Retina (tissue), 1 donor: Measurements from ENCODE around the gene FEM1B.

Source experiments
- DNase-seq: peaks from one replicate; pipeline ENCODE4 v3.0.0-alpha.2; 2016

FEM1B gene

GRCh38 chr15:68259883-68260282, 17.7 kb upstream of the FEM1B start:
- DNase-seq = no peak

GRCh38 chr15:68261241-68261640, 16.3 kb upstream of the FEM1B start:
- no peak for DNase-seq

- DNase-seq = no peak
Measured at GRCh38 chr15:68261980-68262379, 15.6 kb upstream of the FEM1B start.

DNA sequence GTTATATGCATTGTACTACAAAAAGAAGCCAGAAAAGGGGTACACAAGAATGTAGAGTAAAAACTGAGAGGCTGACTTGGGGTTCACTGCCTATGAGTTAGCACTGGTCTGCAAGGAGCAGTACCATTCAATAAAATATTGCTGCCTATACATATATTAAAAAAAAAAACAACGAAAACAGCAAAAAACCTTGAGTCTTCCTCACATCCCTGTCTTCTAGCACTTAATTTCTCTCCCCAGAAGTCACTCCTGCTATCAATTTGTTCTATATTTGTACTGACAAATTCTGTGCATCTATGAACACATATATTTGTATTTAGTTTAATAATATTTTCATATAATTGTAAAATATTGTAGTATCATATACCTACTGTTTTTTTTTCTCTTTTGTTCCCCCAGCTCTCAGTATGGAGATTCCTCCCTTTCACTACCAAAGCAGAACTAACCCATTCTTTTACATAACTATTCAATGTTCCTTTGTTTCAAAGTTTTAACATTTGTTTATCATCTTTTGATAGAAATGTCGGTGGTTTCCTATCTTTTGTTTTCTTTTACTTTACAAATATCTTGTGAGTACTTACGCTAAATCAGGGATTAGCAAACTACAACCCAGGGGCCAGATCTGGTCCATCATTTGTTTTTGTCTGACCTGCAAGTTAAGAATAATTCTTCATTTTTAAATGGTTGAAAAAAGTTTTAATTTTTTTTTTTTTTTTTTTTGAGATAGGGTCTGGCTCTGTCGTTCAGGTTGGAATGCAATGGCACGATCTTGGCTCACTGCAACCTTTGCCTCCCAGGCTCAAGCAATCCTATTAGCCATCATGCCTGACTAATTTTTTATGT, 14.8 kb upstream of the FEM1B start:
- no peak for DNase-seq

GRCh38 chr15:68264282-68264681, 13.3 kb upstream of the FEM1B start:
- DNase-seq = no peak

- DNase-seq = no peak
Measured at GRCh38 chr15:68265081-68265480, 12.5 kb upstream of the FEM1B start.

DNA sequence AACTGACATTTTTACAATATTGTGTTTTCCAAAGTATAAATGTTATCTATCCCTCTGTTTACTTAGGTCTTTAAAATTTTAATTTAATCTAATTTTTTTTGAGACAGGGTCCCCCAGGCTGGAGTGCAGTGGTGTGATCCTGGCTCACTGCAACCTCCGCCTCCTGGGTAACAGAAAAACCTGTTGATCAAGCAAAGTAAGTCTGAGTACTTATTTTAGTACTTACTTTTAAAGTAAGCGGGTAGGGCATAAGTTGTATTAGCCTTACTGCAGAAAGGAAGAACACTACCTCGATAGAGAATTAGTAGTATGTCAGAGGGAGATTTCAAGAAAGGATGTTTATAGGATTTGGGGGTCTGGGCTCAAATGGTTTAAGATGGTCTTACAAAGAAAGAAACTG, 11.9 kb upstream of the FEM1B start:
- DNase-seq = no peak

DNA sequence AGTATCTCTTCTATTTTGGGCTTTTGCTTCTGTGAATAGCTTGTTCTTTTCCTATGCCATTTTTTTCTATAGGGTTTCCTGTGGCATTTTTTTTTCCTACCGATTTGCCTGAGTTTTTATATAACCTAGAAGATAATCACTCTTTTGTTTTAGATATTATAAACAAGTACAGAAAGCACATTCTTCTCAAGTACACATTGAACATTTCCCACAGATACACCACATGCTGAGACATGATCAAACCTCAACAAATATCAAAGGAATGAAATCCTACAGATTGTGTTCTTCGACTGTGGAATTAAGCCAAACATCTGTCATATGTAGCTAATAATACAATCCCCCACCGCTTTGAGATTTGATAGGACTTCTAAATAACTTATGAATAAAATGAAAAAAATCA, 9.1 kb upstream of the FEM1B start:
- no peak for DNase-seq

GRCh38 chr15:68271854-68272471, 5.6 kb upstream of the FEM1B start:
- DNase-seq = no peak

GRCh38 chr15:68272721-68273271, 4.7 kb upstream of the FEM1B start:
- no peak for DNase-seq

DNA sequence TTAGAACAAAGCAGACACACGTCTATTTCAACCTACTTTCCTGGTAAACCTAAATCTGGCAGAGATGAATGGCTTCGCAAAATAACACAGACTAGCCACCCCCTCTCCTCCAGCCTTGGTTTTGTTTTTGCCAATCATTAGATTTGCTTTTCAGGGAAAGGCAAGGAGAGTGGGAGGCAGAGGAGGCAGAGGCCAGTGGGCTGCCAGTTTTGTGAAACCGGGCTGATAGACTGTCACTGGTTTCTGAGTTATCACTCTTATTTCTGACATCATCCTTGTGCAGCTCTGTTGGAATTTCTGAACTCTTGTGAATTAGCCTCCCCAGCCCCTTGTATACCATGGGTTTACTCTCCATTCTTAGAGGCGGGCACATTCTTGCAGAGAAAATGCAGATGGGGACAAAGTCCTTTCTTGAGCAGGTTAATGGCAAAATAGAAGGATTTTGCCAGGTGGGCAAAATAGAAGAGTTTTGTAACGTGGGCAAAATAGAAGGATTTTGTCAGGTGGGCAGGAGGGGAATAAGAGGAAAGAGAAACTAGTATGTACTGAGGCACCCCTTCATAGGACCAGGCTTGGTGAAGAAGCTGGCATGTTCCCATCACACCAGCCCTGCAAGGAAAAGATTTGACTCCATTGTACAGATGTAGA, 3.2 kb upstream of the FEM1B start:
- no peak for DNase-seq

DNA sequence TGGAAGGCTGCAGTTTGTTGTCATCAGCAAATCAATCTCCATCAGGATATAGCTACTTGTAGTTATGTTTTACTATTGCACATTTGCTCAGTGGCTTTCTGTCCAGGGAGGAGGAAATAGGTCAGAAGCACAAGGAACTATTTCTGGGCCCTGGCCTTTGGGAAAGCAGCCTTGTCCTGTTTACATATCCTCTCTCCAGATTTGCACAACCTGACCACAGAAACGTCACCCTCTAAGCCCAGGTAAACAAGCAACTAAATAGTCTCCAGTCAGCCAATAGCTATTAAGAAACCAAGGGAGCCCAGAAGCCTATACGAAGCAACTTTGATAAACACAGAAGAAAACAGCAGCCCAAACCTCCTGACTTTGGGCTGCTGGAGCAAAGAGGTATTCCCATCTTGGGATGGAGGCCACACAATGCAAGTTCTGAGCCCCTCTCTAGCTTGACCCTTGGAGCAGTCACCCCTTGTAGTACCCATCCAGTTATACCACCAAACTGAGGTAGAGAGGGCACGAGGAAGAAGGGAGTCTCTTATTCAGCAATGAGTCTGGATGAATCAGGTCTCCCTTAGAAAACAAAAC, 2.3 kb upstream of the FEM1B start:
- DNase-seq = no peak

DNA sequence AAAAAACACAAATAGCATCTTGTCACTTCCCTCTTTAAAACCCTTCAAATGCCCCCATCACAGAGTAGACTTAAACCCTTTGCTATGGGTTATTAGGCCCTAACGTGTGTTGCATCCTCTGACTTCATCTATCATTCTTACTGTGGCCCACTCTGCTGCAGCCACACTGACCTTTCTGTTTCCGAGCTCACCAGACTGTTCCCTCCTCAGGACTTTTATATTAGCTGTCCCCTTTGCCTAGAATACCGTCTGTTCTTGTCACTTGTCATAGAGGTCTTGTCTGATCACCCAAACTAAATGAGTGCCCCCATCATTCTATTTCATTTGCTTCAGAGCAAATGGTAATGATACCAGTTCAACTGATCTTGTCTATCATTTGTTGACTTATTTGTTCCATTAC, 877 bp upstream of the FEM1B start:
- DNase-seq = no peak

- DNase-seq = no peak
Measured at GRCh38 chr15:68277131-68277602, 378 bp upstream of the FEM1B start.

DNA sequence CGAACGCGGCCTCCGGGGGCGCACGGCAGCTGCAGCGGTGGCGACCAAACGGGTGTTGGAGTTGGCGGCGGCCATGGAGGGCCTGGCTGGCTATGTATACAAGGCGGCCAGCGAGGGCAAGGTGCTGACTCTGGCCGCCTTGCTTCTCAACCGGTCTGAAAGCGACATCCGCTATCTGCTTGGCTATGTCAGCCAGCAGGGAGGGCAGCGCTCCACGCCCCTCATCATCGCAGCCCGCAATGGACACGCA, 725 bp downstream of the FEM1B start:
- DNase-seq = no peak

DNA sequence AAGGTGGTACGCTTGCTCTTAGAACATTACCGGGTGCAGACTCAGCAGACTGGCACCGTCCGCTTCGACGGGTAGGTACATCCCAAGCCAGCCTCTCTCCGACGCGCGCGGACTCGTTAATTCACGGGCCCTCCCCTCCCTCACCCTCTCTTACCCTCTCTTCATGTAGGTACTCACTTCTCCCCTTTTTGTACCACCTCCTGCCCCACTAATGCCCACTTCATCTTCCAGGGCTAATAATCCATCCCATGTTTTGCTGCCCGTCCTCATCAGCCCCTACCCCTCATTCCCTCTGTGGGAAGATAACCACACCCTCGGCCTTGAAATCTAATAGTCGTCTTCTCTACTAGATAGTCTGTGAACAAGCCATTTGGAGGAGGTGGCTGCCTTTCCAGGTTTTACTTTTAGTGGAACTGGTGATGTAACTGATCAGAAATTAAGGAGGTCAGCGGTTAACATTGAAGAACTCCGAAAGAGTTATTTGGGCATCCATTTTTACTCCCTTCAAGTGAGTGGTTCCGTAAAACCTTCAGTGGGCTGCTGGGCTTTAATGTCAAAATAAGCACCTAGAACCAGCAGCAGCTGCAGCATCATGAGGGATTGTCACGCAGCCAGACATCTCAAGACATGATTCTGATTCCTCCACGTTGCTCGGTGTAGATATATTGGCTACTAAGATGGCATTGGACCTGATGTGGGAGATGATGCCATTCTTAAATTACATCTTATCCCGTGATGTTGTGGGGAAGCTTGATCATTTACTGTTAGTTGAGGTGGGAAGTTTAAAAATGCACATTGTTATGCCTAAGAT, 1.3 kb downstream of the FEM1B start:
- no peak for DNase-seq

DNA sequence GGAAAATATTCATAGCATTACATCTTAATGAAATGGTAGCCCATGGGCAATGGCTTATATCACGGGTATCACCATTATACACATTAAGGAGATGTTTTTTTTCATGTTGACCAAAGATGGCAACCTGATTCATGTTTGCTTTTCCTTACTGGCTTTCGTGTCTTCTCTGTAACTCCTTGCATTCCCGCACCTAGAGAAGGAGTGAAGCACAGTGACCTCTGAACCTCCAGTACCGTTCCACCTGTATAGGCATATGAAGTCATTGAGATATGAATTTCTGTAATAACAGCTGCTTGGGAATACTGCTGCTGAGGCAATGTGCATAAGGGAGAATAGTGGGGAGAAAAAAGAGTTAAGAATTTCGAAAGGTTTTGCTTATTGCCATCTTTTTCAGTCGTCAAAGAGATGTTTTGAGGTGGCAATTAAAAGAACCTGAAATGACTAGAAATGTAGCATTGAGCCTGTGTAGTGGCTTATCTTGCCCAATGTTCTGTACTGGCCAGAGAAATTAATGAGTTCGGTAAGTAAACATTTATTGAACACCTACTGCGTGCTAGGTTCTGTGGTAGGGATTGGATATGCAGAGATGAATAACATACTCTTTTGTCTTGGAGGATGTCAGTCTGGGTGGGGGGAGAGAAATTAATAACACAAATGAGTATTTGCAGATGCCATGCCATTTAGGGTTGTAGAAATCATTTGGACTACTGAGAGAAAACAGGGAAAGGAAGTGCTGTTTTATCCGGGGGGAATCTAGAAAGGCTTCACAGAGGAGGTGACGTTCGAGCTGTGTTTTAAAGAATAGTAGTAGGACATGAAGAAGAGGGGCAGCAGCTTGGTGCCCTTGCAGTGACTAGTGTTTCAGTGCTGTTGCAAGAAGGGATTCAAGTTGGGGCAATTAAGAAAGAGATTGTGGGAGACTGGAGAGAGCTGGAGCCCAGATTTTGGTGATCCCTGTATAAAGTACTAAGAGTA, 2.5 kb downstream of the FEM1B start:
- no peak for DNase-seq

DNA sequence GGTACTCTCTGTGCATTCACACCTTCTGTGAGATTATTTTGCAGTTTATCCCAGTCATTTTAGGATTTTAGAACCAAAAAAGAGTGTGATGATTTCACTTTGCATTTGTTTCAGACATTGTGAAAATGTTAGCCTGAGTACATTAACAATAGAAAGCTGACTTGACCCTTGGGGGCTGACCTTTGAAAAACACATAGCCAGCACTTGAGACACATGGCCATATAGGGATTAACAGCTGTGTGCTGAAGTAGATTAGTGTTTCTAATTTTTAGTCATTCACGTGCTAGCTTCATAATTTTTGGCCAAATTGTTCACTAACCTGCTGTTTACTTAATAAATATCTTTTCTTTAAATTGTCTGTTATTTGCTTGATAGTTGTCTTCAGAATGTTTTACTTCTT, 3.5 kb downstream of the FEM1B start:
- no peak for DNase-seq

DNA sequence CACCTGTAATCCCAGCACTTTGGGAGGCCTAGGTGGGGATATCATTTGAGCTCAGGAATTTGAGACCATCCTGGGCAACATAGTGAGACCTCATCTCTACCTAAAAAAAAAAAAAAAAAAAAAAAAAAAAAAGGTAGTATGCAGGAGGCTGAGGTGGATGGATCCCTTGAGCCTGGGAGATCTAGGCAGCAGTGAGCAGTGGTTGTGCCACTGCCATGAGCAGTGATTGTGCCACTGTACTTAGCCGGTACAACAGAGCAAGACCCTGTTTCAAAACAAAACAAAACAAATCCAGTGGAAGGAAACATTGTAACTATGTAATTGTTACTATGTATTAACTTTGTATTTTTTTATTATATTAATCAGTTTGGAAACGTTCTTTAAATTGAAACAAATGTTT, 5.9 kb downstream of the FEM1B start:
- DNase-seq = no peak

DNA sequence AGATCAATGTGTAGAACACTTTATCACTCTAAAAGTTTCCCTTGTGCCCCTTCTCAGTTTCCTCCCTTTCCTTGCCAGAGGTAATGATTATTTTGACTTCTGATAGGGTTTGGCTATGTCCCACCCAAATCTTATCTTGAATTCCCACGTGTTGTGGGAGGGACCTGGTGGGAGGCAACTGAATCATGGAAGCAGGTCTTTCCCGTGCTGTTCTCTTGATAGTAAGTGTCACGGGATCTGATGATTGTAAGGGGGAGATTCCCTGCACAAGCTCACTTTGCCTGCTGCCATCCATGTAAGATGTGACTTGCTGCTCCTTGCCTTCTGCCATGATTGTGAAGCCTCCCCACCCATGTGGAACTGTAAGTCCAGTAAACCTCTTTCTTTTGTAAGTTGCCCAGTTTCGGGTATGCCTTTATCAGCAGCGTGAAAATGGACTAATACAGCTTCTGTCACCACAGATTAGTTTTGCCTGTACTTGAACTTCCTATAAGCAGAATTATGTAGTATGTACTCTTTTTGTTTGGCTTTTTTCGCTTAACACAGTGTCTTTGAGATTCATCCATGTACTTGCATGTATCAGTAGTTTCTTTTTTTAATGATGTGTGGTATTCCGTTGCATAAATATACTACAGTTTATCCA, 7.2 kb downstream of the FEM1B start:
- DNase-seq = no peak
